Measurements from ENCODE around the gene SEC23IP. TPM values are rescaled to one million over a fixed set of nuclear protein-coding genes. Genes with fewer than 3 reads are reported as not detected.
A peak's percentile ranks its signal among the peaks of the same experiment; 100 is the strongest.
"Not testable (repeated sequence)": the region's sequence is repeated elsewhere in the genome, so short reads cannot be mapped to it uniquely, and the experiment has no call there.

SEC23IP gene
- 45.6 TPM for total RNA-seq

DNA sequence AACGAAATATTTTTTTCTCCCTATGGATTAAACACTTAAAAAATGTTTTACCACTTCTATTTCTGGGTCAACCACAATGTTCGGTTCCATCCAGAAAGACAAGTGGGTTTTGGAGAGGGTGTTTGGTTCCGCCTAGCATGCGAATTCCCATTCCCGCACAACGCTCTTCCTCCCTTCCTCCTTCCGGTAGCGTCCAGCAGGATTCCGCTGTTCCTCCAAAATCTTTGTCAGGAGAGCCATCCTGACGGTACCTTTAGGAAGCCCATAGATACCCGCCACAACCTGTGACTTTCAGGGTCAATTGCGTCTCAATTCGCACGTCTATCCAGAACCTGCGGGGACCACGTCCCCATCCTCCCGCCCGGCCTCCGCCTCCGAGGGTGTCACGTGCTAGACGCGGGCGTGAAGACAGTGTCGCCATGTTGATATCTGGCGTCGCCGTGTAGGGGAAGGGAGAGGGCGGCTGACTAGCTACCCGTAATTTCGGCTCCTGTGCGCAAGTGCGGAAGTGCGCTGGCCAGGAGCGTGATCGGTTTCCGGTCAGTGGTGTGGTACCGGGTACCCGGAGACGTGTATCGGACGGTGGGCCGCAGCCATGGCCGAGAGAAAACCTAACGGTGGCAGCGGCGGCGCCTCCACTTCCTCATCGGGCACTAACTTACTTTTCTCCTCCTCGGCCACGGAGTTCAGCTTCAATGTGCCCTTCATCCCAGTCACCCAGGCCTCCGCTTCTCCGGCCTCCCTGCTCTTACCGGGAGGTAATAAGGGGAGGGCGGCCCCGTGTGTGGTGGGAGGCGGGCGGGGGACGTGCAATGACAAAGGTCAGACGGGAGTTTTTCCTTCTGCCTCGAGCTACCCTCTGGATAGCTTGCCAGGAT is at the start of gene SEC23IP:
SEC23IP (plus strand) TSS at position 543 of the 878 bp plus-strand sequence; CDS start at position 596, 53 bp downstream.
- DNase-seq (ENCODE audit: low spot score) (peak; percentile 97), ATAC-seq (peak; percentile 100)
- intact Hi-C loops (cut with DNase I): no loop called here

DNA sequence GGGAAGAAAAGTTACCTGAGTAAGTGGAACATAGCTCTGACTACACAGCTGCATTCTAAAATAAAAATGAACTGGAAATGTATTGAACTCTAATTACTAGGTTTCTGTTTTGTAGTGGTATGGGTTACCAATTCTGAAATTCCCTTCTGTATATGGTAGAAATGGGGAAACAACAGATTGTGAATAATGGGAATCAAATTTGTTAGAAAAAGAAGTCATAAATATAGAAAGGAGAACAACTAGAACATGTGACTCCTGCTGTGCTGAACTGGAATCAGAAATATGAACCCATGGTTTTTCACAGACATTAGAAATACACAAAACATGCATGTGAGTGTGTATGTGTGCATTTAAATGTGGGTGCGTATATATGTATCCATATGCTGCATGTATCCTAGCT is 46.9 kb upstream of the SEC23IP start:
- no peak for ATAC-seq
- intact Hi-C loops (cut with DNase I): no loop called here

DNA sequence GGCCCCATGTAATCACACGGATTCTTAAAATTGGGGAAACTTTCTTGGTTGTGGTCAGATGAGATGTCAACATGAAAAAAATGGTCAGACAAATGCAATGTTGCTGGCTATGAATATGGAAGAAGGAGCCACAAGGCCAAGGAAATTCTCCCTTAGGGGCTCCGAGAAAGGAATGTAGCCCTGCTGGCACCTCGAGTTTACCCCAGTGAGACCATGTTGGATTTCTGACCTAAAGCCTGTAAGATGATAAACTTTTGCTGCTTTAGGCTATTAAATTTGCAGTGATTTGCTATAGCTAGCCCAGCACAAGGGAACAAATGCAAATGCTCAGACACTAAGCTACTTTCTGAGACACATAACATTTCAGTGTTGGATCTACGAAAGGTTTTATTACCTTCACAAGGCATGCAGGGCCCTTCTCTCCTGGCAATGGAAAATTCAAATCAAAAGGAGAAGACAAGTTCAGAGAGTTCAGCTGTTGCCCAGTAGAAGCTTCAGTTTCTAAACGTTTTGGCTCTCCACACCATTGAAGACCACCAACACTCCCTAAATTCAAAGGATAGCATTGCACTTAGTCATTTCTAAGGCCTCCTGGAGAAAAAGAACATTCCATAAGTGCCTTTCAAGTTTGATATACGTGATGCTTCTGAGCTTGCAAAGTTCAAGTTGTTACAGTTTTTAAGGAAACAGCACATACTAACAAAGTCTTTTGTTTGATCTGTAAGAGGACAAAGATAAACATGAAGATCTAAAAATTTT is 43.3 kb upstream of the SEC23IP start:
- DNase-seq (ENCODE audit: low spot score): no peak
- no peak for ATAC-seq
- intact Hi-C loops (cut with DNase I): no loop called here

More for the DNA sequence above, 46.9 kb upstream of the SEC23IP start:
- DNase-seq (ENCODE audit: low spot score): no peak

DNA sequence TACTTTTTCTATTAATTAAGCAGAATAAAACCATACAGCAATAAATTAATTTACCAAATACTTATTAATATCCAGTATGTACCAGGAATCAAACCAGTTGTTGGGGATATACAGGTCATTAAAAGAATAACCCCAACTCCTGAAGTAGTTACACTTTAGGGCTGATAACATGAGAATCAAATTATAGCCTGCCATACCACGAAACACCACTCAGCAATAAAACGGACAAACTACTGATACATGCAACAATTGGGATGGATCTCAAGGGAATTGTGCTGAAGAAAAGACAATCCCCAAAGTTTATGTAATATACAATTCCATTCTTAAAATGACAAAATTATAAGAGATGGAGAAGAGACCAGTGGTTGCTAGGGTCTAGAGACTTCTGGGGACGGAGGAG is 42.6 kb upstream of the SEC23IP start:
- DNase-seq (ENCODE audit: low spot score) (no peak), ATAC-seq (no peak)
- intact Hi-C loops (cut with DNase I): no loop called here

DNA sequence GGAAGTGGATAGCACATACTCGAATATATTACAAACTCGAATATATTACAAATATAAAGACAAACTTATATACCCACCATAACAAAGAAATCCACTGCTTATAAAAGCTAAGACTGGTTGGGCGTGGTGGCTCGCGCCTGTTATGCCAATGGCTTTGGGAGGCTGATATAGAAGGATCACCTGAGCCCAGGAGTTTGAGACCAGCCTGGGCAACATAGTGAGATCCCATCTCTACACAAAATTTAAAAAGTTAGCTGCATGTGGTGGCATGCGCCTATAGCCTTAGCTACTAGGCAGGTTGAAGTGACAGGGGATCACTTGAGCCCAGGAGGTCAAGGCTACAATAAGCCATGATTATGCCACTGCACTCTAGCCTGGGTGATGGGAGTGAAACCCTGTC is 40.3 kb upstream of the SEC23IP start:
- ATAC-seq: no peak
- no peak for DNase-seq (ENCODE audit: low spot score)
- intact Hi-C loops (cut with DNase I): no loop called here

DNA sequence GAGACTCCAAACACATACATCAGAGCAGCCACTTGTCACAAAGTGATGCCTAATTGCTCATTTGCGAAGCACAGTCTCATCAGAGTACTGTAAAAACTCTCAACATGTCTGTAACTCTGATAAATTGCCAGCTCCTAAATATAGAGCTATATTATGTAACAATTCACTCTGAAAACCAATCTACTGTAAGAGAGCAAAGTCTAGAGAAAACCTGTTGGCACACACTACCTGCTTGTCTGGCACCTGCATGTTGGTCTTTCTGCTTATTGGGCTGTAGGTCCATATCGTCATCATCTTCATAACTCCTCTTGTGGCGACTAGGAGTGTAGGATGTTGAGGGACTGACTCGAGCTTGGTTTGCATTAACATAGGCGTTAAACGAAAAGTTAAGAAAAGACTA is 39.7 kb upstream of the SEC23IP start:
- ATAC-seq: no peak
- intact Hi-C loops (cut with DNase I): no loop called here
- DNase-seq (ENCODE audit: low spot score): no peak

DNA sequence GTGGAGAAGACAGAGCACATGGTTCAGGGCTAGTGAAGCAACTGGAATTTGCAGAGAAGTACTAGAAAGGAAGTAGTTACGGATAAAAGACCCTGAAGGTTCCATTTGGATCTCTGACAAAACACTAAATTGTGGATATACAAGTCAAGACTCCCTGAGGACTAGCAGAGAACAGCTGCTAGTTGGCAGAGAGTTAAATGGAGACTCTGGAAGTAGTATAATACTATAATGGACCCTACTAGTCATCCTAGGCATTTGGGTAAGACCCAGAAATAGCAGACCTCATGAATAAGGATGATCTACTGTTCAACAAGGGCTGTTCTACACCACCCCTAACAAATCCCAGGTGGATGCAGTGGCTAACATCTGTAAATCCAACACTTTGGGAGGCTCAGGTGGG is 39.0 kb upstream of the SEC23IP start:
- intact Hi-C loops (cut with DNase I): no loop called here
- DNase-seq (ENCODE audit: low spot score) (no peak), ATAC-seq (no peak)

DNA sequence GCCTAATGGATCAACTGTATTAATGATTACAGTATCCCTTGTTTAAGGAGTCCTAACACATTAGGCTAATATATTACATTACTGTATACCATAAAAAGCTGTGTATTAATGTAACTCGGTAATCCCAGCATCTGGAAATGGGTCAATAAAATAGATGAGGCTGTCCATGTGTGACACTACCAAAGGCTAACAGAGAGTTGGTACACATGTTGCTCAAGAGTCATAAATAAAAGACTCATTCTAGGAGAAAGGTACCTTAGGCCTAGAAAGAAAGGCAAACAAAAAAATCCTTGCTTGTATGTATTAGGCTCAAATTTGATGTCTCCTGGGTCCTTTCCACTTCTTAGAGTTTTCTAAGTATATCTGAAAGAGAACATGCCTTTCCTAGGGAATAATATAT is 34.5 kb upstream of the SEC23IP start:
- ATAC-seq (no peak), DNase-seq (ENCODE audit: low spot score) (no peak)
- intact Hi-C loops (cut with DNase I): no loop called here

DNA sequence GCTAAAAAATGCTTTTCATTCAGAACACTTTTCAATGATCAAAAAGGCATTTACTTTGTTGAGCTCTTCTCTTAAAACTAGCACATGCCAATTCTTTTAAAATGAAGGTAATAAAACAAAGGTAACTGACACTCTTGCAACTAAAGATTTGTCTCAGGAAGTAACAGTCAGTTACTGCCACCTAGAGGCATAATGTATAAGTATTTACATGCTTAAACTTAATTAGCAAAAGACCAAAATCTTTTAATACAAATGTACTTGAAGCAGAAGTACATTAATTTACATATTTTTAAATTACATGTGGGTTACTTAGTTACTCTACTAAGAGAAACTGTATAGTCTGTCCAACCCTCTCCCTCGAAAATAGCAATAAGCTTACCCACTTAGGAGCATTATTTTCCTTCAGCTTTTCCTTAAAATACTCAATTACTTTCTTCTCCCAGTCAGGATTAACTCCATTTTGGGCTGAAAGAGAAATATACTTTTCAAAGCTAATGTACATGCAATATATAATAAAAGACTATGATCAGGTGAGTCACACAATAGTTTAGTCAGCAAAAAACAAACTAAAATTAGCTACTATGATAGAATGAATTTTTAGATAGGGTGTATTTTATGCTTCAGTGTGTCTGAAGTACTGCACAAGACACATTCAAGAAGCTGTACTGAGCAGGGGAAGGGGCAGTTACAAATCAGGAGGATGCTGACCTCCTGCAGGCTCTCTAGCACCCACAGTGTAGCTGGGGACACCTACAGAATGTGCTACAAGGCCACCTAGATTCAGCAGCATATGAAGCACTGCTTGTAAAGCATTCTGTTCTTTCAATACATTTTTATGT is 32.9 kb upstream of the SEC23IP start:
- intact Hi-C loops (cut with DNase I): loop anchor here (10.0 kb wide), 2 partner anchors 105 to 175 kb away; no protein-coding TSS in a partner anchor

DNA sequence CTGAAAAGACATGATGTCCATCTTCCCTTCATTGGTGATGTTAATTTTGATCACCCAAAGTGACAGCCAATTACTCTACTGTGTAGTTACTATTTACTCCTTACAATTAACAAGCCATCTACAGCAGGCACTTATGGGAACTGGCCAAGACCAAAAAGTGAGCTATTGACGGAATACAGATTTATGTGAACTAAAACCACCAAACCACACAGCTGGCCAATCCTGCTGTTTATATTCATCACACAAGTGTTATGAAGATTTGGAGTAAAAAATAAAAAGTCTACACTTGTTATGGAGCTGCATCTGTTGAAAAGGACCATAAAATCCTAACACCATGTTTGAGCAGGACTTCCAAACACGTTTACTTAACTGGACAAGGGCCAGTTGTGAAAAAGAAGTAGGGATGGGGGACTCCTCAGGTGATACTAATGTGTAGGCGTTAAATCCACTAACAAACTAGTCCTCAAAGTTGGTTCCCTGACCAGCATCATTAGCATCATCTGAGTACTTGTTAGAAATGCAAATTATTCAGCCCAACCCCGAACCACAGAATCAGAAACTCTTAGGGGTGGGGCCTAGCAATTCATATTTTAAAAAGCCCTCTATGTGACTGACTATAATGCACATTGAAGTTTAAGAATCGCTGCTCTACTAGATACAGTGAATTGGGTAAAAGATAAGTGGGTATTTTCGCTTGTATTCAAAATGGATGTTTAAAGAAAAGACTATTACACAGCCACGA is 31.5 kb upstream of the SEC23IP start:
- DNase-seq (ENCODE audit: low spot score): no peak
- no peak for ATAC-seq
- intact Hi-C loops (cut with DNase I): loop anchor here (10.0 kb wide), 2 partner anchors 106 to 176 kb away; no protein-coding TSS in a partner anchor

More for the DNA sequence above, 32.9 kb upstream of the SEC23IP start:
- no peak for DNase-seq (ENCODE audit: low spot score)
- no peak for ATAC-seq

DNA sequence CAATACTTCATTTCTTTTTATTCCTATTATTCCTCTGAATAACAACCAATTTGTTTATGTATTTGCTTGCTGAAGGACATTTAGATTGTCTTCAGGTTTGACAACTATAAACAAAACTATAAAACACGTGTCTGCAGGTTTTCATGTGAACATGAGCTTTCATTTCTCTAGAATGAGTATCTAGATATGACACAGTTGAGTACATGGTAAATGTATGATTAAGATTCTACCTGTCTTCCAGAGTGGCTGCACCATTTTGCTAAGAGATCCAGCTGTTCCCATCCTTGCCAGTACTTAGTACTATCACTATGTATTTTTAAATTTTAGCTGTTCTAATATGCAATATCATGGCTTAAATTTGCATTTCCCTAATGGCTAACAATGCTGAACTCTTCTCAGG is 30.0 kb upstream of the SEC23IP start:
- no peak for DNase-seq (ENCODE audit: low spot score)
- no peak for ATAC-seq
- intact Hi-C loops (cut with DNase I): loop anchor here (10.0 kb wide), 2 partner anchors 108 to 178 kb away; no protein-coding TSS in a partner anchor

DNA sequence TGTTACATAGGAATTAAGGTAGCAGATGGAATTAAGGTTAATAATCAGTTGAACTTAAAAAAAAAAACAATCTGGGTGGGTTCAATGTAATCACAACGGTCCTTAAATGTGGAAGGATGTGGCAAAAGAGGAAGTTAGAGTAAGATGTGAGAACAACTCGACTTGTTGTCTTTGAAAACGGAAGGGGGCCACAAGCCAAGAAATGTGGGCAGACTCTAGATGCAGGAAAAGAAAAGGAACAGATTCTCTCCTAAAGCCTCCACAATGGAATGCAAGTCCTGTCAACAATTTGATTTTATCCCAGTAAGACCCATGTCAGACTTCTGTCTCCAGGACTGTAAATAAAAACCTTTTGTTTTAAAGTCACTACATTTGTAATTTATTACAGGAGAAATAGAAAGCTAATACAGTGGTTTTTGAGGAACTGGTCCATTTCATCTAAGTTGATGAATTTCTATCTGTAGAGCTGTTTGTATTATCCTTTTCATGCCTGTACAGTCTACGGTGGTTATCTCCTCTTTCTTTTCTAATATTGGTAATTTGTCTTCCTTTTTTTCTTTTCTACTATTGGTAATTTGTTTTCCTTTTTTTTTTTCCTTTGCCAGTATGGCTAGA is 28.5 kb upstream of the SEC23IP start:
- intact Hi-C loops (cut with DNase I): loop anchor here (10.0 kb wide), 2 partner anchors 109 to 179 kb away; no protein-coding TSS in a partner anchor
- no peak for ATAC-seq
- no peak for DNase-seq (ENCODE audit: low spot score)

DNA sequence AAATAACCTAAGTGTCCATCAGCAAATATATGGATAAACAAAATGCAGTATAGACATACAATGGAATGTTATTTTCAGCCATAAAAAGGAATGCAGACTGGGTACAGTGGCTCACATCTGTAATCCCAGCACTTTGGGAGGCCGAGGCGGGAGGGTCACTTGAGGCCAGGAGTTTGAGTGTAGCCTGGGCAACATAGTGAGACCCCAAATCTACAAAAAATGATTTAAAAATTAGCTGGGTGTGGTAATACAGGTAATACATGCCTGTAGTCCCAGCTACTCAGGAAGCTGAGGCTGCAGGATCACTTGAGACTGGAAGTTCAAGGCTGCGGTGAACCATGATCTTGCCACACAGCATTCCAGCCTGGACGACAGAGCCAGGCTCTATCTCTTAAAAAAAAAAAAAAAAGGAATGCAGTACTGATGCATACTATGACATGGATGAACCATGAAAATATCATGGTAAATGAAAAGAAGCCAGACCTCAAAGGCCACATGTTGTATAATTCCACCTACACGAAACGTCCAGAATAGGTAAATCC is 26.8 kb upstream of the SEC23IP start:
- intact Hi-C loops (cut with DNase I): loop anchor here (10.0 kb wide), 2 partner anchors 111 to 181 kb away; no protein-coding TSS in a partner anchor
- no peak for ATAC-seq
- DNase-seq (ENCODE audit: low spot score): no peak

DNA sequence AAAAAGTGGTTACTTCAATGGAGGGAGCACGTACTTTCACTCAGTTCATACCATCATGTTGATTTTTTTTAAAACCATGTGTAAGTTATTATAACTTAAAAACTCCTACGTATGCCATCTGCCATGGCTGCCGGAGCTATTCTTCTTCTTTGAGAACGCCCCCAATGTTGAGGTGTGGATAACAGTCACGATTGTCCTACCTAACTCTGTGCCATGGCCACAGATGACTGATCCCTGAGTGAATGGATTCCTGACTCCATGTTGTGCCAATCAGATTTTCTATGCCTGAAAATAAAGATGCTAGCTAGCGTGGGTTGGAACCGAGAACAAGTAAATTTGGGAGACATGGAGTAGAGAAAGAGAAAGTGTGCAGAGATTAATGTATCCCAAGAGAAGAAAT is 25.2 kb upstream of the SEC23IP start:
- DNase-seq (ENCODE audit: low spot score) (no peak), ATAC-seq (no peak)
- intact Hi-C loops (cut with DNase I): loop anchor here (10.0 kb wide), 2 partner anchors 113 to 183 kb away; no protein-coding TSS in a partner anchor

DNA sequence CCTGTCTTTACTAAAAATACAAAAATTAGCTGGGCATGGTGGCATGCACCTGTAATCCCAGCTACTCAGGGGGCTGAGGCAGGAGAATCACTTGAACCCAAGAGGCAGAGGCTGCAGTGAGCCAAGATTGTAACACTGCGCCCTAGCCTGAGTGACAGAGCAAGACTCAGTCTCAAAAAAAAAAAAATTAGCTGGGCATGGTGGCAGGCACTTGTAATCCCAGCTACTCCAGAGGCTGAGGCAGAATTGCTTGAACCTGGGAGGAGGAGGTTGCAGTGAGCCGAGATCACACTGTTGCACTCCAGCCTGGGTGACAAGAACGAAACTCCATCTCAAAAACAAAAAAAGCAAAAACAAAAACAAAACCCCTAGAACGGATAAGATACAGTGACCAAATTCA is 23.1 kb upstream of the SEC23IP start:
- intact Hi-C loops (cut with DNase I): loop anchor here (10.0 kb wide), 2 partner anchors 115 to 185 kb away; no protein-coding TSS in a partner anchor

DNA sequence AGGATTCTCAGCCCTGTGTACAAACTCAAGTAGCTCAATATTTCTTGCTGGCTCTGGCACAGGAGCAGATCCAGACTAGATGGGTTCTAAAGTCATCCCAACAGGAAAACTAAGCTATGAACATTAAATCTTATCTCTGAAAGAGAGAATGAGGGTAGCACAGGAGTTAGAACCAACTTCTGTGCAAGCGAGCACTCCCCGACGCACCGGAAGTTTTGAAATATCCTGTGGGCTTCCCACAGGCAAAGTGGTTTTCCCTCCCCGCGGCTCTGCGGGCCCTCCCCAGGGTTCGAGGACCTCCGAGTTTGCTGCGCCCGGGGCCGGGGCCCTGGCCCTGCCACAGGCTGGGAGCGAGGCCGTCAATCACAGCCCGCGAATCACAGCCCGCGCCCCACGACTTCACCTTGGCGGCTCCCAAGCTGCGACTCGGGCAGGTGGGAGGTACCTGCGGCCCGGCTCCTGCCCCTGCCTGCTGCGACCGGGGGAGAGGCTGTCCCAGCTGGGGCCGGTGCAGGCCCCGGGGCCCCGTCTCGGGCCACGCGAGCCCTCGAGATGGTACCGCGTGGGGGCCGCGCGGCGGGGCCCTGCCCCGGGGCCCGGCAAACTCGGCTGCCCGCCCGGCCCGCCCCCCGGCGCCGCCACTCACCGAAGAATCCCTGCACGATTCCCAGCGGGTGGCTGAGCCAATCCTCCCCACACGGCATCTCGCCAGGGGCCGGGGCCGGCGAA is 20.5 kb upstream of the SEC23IP start:
- ATAC-seq: peak; percentile 15
- intact Hi-C loops (cut with DNase I): no loop called here
- peak; percentile 72 for DNase-seq (ENCODE audit: low spot score)

More for the DNA sequence above, 23.1 kb upstream of the SEC23IP start:
- not testable (repeated sequence) for ATAC-seq; DNase-seq (ENCODE audit: low spot score)

DNA sequence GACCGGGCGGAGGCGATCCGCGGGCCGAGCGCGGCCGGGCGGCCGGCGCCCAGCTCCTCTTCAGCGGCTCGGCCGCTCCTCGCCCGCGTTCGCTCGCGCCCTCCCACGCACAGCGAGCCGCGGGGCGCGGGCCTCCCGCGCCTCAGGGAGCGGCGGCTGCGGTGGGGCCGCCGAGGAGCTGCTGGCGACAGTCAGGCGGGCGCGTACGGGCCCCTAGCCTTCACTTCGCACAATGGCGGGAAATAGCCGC is 20.0 kb upstream of the SEC23IP start, which contains the start of gene MCMBP:
MCMBP (minus strand) TSS at position 234 of the 250 bp plus-strand sequence. CDS start 259 bp downstream, outside the sequence.
- ATAC-seq (no peak), DNase-seq (ENCODE audit: low spot score) (no peak)
- intact Hi-C loops (cut with DNase I): no loop called here
